RPMI7951 (cell line): ENCODE results near the gene EFNB1. TPM values are rescaled to one million over a fixed set of nuclear protein-coding genes. Genes with fewer than 3 reads are reported as not detected.
"Not testable (repeated sequence)": the region's sequence is repeated elsewhere in the genome, so short reads cannot be mapped to it uniquely, and the experiment has no call there.

Experiments
- DNase-seq: peaks from one replicate; pipeline ENCODE4 v3.0.0-alpha.2; 2012; ENCODE audit warnings: low read depth
- total RNA-seq: library from RNA; depleted of rRNA; stranded (reverse); fragments of >200 nt; shearing (Covaris generic); gene quantifications from 2 replicates; pipeline ENCODE4 v1.2.3, GENCODE V29; 2014; rRNA removed

The EFNB1 gene
- 10.1 and 15.1 TPM in 2 replicates for total RNA-seq

- peak; percentile 96 for DNase-seq
These were observed at the start of gene EFNB1 for GRCh38 chrX:68828740-68829581. Gene EFNB1, plus strand, starts transcription at chrX:68829021. Its CDS starts 756 bp downstream, at chrX:68829777.

DNA sequence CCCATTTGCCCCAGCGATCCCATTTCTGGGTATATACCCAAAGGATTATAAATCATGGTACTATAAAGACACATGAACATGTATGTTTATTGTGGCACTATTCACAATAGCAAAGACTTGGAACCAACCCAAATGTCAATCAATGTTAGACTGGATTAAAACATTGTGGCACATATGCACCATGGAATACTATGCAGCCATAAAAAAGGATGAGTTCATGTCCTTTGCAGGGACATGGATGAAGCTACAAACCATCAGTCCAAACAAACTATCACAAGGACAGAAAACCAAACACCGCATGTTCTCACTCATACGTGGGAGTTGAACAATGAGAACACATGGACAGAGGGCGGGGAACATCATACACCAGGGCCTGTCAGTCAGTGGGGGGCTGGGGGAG is 47.5 kb upstream of the EFNB1 start:
- not testable (repeated sequence) for DNase-seq

DNA sequence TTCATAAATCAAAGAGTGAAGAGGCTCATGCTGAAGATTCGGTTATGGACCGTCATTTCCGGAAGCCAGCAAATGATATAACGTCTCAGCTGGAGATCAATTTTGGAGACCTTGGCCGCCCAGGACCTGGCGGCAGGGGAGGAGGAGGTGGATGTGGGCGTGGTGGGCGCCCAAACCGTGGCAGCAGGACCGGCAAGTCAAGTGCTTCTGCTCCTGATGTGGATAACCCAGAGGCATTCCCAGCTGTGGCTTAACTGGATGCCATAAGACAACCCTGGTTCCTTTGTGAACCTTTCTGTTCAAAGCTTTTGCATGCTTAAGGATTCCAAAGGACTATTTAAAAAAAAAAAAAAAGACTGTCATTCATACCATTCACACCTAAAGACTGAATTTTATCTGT is 44.0 kb upstream of the EFNB1 start:
- no peak for DNase-seq

- DNase-seq: not testable (repeated sequence)
These were observed 42.2 kb upstream of the EFNB1 start for GRCh38 chrX:68786581-68786980.

DNA sequence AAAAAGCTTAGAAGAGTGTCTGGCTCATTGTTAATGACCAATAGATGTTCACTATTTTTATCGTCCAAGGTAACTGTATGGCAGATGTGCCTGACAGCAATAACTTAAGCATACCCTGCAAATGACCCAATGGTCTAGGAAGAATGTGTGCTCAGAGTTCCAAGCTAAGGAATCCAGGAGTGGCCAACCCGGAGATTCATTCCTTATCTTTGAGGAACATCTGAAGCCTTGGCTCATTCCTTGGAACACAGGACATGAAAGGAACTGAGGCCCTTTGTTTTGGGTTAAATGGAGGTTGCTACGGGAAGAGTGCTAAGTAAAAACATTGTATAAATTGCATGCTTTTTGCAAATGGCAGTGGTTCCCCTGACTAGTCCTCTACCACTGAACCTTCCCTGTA is 38.9 kb upstream of the EFNB1 start:
- DNase-seq: no peak

DNA sequence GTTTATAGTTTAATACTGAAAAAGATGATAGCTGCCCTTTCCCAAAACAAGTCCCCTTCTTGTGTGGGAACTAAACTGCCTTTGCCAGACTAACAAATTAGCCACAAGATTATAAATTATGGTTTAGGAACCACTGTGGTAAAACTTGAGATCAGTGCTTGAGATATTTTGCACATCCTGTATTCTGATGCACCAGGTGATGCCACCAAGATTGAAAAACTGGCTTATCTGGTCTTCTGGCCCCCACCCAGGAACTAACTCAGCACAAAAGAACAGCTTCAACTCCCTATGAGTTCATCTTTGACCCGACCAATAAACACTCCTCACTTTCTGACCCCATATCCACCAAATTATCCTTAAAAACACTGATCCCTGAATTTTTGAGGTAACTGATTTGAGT is 36.7 kb upstream of the EFNB1 start:
- no peak for DNase-seq

DNA sequence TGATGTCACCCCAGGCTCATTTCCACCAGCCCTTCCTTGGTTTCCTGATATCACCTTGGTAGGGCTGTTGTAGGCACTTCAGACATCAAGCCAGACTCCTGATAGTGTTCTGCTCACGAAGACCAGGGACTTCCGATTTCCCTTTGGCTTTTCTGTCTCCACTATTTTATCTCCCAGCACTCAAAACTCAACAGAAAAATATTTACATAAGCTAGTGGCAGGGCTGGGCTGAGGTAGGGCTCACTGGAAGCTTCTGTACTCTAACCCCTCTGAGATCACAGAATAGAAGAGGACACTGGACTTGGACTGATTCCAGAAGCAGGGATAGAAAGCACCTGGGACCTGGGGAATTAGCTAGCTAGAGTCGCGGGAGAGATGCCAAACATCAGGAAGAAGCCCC is 34.4 kb upstream of the EFNB1 start:
- DNase-seq: no peak

- DNase-seq: no peak
These were observed 33.1 kb upstream of the EFNB1 start for GRCh38 chrX:68795741-68796140.

GRCh38 chrX:68798400-68798799 is 30.4 kb upstream of the EFNB1 start:
- DNase-seq: not testable (repeated sequence)

- no peak for DNase-seq
These were observed 27.0 kb upstream of the EFNB1 start for GRCh38 chrX:68801737-68802290.

GRCh38 chrX:68807818-68808217 is 21.0 kb upstream of the EFNB1 start:
- DNase-seq: peak; percentile 48

- peak; percentile 26 for DNase-seq
These were observed 20.0 kb upstream of the EFNB1 start for GRCh38 chrX:68808686-68809357.

DNA sequence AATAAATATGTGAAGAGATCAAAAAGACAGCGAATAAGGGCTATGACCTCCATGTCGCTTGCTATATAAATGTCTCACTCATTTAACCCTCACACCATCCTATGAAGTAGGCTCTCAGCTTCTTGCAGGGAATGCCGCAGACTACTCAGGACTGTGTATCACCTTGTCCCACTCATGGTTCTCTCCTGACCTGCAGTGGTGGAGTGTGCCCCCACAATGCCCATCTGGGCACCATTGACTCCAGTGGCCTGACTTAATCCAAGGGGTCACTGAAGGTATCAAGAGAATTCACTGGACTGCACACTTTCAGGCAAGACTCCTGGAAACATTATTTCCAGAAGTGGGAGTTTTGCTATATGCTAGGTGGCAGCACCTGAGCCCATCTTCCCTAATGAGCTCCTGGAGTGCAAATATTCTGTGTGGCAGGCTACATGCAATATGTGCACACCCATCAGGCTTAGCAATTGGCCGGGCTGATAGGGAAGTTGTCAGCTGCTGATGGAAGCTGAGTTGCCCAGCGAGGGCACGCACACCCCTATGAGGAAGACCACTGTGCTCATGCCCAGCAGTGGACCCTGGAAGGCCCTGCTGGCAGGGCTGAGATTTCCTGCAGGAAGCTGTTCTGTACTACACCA is 8.2 kb upstream of the EFNB1 start:
- DNase-seq: no peak

GRCh38 chrX:68821616-68822015 is 7.2 kb upstream of the EFNB1 start:
- DNase-seq: no peak

GRCh38 chrX:68822641-68823410 is 6.0 kb upstream of the EFNB1 start:
- DNase-seq: peak; percentile 65

DNA sequence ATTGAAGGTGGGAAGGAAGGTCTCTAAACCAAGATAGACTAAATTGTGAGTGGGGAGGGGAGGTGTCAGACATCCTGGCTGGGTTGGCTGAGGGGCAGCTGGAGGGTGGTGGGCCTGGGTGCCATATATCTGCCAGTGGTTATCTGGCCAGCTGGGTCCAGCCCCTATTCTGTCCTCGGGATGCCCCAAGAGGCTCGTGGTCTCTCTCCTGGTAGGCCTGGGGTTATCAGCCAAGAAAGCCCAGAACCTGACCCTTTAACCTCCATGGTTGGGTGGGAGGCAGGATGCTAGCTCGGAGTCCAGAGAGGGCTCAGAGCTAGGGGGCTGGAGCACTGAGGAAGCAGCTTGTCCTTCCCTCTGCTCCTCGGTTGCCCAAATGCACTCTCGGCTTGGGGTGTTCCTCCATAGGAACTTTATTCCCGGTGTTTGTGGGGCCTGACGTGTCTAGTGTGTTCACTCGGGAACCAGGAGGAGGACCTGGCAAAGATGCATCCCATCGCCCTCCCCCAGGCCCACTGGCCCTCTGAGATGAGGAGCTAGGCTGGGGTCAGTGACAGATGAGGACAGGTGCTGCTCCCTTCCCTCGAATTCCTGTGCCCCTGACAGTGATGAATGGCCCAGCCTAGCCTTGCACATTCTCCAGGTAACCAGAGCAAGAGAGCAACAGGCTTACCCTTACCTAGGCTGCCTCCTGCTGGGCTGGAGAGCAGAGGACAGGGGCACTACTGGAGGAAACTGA is 5.2 kb upstream of the EFNB1 start:
- no peak for DNase-seq

GRCh38 chrX:68824152-68824433 is 4.7 kb upstream of the EFNB1 start:
- DNase-seq: no peak

DNA sequence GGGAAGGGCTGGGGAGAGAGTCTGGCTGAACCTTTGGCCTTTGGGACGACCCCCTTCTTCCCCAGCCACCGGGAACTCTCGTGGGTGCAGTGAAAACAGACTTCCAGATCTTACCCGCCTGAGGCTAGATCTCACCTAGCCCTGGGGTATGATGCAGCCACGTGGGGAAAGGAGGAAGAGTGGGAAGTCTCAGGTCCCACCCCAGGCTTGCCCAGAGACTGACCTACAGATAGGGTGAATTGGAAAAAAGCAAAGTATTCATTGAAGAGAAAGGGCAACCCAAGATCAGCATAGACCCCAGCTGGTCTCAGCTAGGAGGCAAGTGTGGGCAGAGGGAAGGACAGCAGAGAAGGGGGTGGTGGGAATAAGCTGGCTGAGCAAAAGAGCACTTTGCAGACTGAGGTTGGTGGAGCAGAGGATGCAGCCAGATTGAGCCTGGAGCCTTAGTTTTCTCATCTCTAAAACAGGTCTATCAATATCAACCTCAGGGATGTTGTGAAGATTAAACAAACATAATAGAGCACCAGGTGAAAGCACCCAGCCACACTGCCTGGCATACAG is 4.2 kb upstream of the EFNB1 start:
- no peak for DNase-seq

GRCh38 chrX:68826113-68826980 is 2.5 kb upstream of the EFNB1 start:
- no peak for DNase-seq

DNA sequence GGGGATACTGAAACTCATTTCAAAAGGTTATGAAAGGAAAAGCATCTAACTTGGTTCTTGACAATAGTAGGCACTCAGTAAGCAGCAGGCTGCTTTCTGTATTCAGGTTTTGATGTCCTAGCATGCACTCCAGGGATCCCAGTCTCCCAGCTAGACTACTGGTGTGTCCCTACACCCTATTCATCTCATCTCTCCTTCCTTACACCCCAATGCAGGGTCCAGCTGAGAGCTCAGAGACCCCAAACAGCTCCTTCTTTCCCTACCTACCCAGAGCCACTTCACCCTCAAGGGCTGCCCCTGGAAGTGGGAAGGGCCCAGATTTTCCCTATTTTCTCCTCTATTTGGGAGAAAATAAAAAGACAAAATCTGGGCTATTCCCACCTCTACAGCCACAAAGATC is 1.6 kb upstream of the EFNB1 start:
- DNase-seq: no peak
